CD4-positive, alpha-beta T cell treated with Interferon gamma for 1 hour (primary cell): ENCODE results near the gene PEX16.

Source experiments
- DNase-seq: peaks from one replicate; pipeline ENCODE4 v3.0.0-alpha.2; 2020

The PEX16 gene

GRCh38 chr11:45872651-45873356, 44.9 kb downstream of the PEX16 start:
- peak; percentile 43 for DNase-seq

GRCh38 chr11:45871638-45872037, 46.0 kb downstream of the PEX16 start:
- DNase-seq = no peak

- no peak for DNase-seq
Measured at GRCh38 chr11:45870706-45871105, 47.0 kb downstream of the PEX16 start.

GRCh38 chr11:45869551-45869950, 48.1 kb downstream of the PEX16 start:
- DNase-seq = no peak

DNA sequence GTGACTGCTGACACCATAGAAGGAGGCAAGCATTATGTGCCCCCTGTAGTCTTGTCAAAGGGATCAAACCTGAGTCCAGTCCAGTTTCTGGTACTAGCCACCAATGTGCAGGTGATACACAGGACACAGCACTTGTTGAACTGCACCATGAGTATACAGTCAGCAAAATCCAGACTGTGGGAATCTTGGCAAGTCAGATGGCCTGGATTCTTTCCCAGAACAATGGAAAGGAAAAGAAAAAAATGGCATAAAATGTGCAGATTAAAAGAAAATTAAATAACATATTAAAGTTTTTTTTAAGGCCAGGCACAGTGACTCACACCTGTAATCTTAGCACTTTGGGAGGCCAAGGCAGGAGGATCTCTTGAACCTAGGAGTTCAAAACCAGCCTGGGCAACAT, 53.6 kb downstream of the PEX16 start:
- DNase-seq = no peak

DNA sequence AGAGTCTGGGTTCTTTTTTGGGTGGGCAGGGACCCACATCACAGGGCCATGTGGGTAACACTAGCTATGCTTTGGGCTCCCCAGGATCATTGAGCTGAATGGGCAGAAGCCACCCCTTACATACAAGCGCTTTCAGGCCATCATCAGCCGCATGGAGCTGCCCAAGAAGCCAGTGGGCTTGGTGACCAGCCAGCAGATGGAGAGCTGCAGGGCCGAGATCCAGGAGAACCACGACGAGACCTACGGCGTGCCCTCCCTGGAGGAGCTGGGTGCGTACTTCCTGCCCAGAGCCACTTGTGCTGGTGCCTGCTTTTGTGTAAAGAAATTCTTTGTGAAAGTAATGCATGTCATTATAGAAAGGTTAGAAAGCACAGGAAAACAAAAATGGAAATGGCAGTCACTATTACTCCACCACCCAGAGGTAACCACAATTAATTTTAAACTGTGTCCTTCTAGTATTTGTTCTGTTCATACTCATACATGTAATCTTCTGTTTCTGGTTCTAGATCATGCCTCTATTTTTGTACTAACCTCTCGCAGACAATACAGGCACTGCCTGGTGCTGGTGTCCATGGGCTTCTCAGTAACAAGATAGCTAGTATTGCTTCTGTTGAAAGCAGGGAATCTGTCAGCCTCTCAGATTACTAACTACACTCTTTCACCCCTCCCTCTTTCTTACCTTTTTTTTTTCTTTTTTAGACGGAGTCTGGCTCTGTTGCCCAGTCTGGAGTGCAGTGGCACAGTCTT, 56.7 kb downstream of the PEX16 start:
- no peak for DNase-seq

DNA sequence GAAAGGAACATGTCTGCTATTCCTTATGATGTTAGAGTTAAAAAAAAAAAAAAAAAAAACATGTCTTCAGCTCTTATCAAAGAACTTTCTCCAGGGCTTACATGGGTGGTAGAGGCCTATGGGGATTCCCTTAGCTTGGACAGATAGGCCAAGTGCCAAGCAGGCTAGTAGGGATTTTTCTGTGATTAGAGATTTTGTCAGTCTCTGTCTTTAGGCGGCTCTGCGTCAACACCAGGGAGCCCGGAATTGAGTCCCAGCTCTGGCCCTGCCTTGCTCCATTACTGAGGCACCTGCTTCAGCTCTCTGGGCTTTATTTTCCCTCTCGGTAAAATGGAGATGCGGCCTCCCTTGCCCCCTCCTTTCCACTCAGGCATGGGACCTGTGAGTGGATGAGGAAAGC, 57.3 kb downstream of the PEX16 start:
- no peak for DNase-seq
